Testis (tissue), 3 donors: ENCODE results near the gene PNLIP. TPM values are rescaled to one million over a fixed set of nuclear protein-coding genes. Genes with fewer than 3 reads are reported as not detected.

Experiments used
- DNase-seq: peaks from one replicate; pipeline ENCODE4 v3.0.0-alpha.2; 2019
- H3K27ac ChIP-seq, 2 donors: fragments of 200-600 bp; sonication (generic); one replicate each; pipeline ENCODE4 v1.5.1; 2019
- H3K27me3 ChIP-seq: fragments of 200-600 bp; sonication (generic); one replicate; pipeline ENCODE4 v1.5.1; 2019
- H3K36me3 ChIP-seq: fragments of 200-600 bp; sonication (generic); one replicate; pipeline ENCODE4 v1.5.1; 2017; ENCODE audit warnings: low read depth; ENCODE audit errors: missing control alignments
- H3K4me1 ChIP-seq: fragments of 200-600 bp; sonication (generic); one replicate; pipeline ENCODE4 v1.5.1; 2019
- H3K4me3 ChIP-seq, 2 donors: fragments of 200-600 bp; sonication (generic); one replicate each; pipeline ENCODE4 v1.5.1; 2017 to 2019
- H3K9me3 ChIP-seq: fragments of 200-600 bp; sonication (generic); one replicate; pipeline ENCODE4 v1.5.1; 2017
- POLR2A ChIP-seq: fragments of 450-650 bp; IDR thresholded peaks from one replicate; pipeline ENCODE4 v1.6.1; 2017; ENCODE audit warnings: antibody characterized with exemption, mild to moderate bottlenecking, moderate library complexity
- WGBS, 2 donors: methylation state at CpG; one replicate each; pipeline ENCODE4 v1.1.5; 2018; 5-methylcytosine and 5-hydroxymethylcytosine counted together
- intact Hi-C: fragments of 100-400 bp; cut with DNase I; formaldehyde crosslinking; loops from one replicate; pipeline ENCODE4 v1.15.1; 2023; ENCODE audit warnings: low total_unique reads
- polyA plus RNA-seq: library from polyadenylated mRNA; stranded (reverse); fragments of 350-450 nt; fragmentation: Illumina TruSeq; extraction: RNeasy Lipid Tissue Mini Kit (QIAGEN cat#74804); gene quantifications from one replicate; pipeline ENCODE4 v1.2.3, GENCODE V29; 2014; ENCODE audit warnings: low read depth, low replicate concordance; ENCODE audit not compliant: insufficient read depth
- total RNA-seq, 2 donors: library from RNA; depleted of rRNA; stranded (reverse); fragments of >200 nt; gene quantifications; one replicate each; pipeline ENCODE4 v1.2.3, GENCODE V29; 2016
- TF ChIP-seq, protein P1 (sequence below), 3 experiments: fragments of 450-650 bp in 2 of 3; fragments of 200-600 bp in 1 of 3; sonication (generic) in 1 of 3; IDR thresholded peaks; one replicate each; pipeline ENCODE4 v1.5.1; 2016 to 2019; ENCODE audit warnings: antibody characterized with exemption in 3 of 3, mild to moderate bottlenecking in 2 of 3, moderate library complexity in 1 of 3

The PNLIP gene
- total and polyA plus RNA-seq, 3 donors from 2014 or later = 0.74 TPM; not detected in 2

GRCh38 chr10:116545122-116545521 lies 609 bp upstream of the PNLIP start:
- no peak overlapping the region for H3K27ac ChIP-seq
- WGBS, 2 donors = 80 to 81% methylated on average over 1 of the region's 1 CpG
- no peak overlapping the region for H3K4me3 ChIP-seq
- H3K27me3 ChIP-seq = no peaks in the 10 kb centered on the region
- no peaks in the 10 kb centered on the region for H3K4me1 ChIP-seq
- no peak for DNase-seq
- intact Hi-C loops = no loop called here
- TF ChIP-seq, protein P1, sequence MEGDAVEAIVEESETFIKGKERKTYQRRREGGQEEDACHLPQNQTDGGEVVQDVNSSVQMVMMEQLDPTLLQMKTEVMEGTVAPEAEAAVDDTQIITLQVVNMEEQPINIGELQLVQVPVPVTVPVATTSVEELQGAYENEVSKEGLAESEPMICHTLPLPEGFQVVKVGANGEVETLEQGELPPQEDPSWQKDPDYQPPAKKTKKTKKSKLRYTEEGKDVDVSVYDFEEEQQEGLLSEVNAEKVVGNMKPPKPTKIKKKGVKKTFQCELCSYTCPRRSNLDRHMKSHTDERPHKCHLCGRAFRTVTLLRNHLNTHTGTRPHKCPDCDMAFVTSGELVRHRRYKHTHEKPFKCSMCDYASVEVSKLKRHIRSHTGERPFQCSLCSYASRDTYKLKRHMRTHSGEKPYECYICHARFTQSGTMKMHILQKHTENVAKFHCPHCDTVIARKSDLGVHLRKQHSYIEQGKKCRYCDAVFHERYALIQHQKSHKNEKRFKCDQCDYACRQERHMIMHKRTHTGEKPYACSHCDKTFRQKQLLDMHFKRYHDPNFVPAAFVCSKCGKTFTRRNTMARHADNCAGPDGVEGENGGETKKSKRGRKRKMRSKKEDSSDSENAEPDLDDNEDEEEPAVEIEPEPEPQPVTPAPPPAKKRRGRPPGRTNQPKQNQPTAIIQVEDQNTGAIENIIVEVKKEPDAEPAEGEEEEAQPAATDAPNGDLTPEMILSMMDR (IDR thresholded peaks at IDR 0.05) = no peak
- no peak for TF ChIP-seq POLR2A
- H3K36me3 ChIP-seq = no peaks in the 10 kb centered on the region
- no peaks in the 10 kb centered on the region for H3K9me3 ChIP-seq

- no peak for TF ChIP-seq POLR2A
- TF ChIP-seq, protein P1 (IDR thresholded peaks at IDR 0.05) = no peak
- Histone ChIP-seq H3K27me3 (no peaks in the 10 kb centered on the region), H3K4me1 (no peaks in the 10 kb centered on the region), H3K9me3 (no peaks in the 10 kb centered on the region), H3K4me3 (no peak overlapping the region), H3K27ac (no peak overlapping the region), H3K36me3 (no peaks in the 10 kb centered on the region)
- intact Hi-C loops = no loop called here
- DNase-seq = no peak
- 75 to 81% methylated on average over 5 of the region's 5 CpGs for WGBS, 2 donors
Measured at GRCh38 chr10:116548301-116548700, 2.6 kb downstream of the PNLIP start.

DNA sequence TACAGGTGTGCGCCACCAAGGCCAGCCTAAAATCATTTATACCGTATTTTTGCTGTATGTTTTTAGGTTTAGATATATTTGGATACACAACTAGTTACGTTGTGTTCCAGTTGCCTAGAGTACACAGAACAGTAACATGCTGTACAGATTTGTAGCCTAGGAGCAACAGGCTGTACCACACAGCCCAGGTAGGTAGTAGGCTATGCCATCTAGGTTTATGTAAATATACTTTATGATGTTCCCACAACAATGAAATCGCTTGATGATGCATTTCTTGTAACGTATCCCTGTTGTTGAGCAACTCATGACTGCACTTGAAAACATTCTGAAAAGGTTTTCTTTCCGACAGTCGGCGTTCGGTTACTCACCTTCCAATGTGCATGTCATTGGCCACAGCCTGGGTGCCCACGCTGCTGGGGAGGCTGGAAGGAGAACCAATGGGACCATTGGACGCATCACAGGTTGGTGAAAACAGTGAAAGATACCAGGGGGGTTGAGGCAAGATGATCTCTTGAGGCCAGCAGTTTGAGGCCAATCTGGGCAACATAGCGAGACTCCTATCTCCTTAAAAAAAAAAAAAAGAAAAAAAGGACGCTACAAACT lies 7.7 kb downstream of the PNLIP start:
- Histone ChIP-seq H3K27me3 (no peaks in the 10 kb centered on the region), H3K27ac (no peak overlapping the region), H3K36me3 (no peaks in the 10 kb centered on the region), H3K4me3 (no peak overlapping the region), H3K9me3 (no peaks in the 10 kb centered on the region), H3K4me1 (no peaks in the 10 kb centered on the region)
- intact Hi-C loops = no loop called here
- WGBS, 2 donors = 92% methylated on average over 13 of the region's 13 CpGs
- no peak for DNase-seq
- TF ChIP-seq, protein P1 (IDR thresholded peaks at IDR 0.05) = no peak
- no peak for TF ChIP-seq POLR2A

DNA sequence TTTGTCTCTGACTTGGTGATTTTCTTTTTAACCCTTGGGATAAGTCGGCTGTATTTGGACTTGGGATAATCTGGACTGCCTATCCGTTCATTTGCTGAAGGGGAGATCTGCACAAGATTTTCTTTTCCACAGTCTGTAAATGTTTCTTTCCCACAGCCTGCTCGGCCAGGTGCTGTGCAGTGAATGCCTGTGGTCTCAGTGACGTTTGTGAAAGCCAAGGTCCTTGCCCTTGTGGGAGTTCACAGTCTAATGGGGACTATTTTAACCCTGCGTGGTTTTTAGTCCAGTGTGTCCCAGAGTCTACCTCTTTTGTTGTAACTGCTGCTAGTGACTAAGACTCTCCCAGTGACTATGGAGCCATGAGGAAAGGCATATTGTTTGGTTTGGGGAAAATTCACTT lies 8.9 kb downstream of the PNLIP start:
- H3K4me1 ChIP-seq = no peaks in the 10 kb centered on the region
- no peak for TF ChIP-seq POLR2A
- TF ChIP-seq, protein P1 (IDR thresholded peaks at IDR 0.05) = no peak
- no peaks in the 10 kb centered on the region for H3K36me3 ChIP-seq
- no peak for DNase-seq
- no peak overlapping the region for H3K27ac ChIP-seq
- H3K27me3 ChIP-seq = no peaks in the 10 kb centered on the region
- WGBS, 2 donors = 44 to 56% methylated on average over 5 of the region's 5 CpGs
- H3K9me3 ChIP-seq = no peaks in the 10 kb centered on the region
- no peak overlapping the region for H3K4me3 ChIP-seq
- intact Hi-C loops = no loop called here

- no peaks in the 10 kb centered on the region for H3K9me3 ChIP-seq
- H3K27me3 ChIP-seq = no peaks in the 10 kb centered on the region
- H3K4me1 ChIP-seq = no peaks in the 10 kb centered on the region
- no peak overlapping the region for H3K4me3 ChIP-seq
- WGBS, 2 donors = 68 to 70% methylated on average over 6 of the region's 6 CpGs
- H3K36me3 ChIP-seq = no peaks in the 10 kb centered on the region
- no peak for DNase-seq
- intact Hi-C loops = no loop called here
- TF ChIP-seq POLR2A = no peak
- TF ChIP-seq, protein P1 (IDR thresholded peaks at IDR 0.05) = no peak
- H3K27ac ChIP-seq = no peak overlapping the region
Measured at GRCh38 chr10:116555880-116556279, 10.1 kb downstream of the PNLIP start.
